GM19238 (cell line): Measurements from ENCODE around the gene SOBP.

Experiments
- DNase-seq: peaks from one replicate; pipeline ENCODE4 v3.0.0; 2011; ENCODE audit warnings: low spot score; ENCODE audit not compliant: insufficient read length

Gene SOBP

DNA sequence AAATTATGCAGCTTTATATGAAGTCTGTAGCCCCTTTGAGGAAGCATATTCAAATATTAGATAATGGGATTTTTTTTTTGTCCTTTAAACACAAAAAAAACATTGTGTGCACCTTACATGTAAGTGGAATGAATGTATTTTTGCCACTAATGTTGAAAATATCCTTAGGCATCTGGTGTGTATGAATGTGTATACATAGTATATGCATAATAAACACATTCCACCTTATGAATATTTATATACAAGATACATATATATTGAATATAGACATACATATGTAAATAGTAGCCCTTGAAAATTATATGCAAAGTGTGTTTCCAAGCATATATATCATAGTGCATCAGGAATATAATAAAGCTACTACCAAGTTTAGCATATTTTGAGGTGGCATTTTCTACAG lies 94.8 kb downstream of the SOBP start:
- no peak for DNase-seq

DNA sequence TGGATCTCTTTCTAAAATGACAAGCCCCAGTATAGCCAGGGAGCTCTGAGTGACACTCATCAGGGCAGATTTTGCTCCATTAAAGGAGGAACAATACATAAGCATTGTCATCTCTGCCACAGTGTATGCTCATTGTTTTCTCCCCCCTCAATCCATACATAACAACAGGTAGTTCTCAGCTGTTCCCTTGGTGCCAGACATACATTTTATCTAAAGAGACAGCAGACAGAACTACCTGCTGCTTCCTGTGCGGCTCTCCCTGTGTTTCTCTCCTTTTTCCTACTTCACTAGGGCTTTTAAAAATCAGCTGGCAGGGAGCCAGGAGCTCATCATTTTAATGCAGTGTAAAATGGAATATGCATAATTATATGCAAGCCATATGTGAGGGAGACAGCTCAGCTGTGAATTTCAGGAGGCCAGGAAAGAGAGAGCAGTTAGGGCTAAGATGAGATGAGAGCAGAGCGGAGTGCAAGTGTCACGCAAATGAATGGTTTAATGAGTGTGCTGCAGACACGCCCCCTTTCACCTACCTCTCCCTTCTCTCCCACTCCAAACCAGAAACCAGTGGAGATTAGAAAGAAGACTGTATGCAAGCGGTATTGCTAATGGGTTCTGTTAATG lies 96.0 kb downstream of the SOBP start:
- DNase-seq, result no peak

DNA sequence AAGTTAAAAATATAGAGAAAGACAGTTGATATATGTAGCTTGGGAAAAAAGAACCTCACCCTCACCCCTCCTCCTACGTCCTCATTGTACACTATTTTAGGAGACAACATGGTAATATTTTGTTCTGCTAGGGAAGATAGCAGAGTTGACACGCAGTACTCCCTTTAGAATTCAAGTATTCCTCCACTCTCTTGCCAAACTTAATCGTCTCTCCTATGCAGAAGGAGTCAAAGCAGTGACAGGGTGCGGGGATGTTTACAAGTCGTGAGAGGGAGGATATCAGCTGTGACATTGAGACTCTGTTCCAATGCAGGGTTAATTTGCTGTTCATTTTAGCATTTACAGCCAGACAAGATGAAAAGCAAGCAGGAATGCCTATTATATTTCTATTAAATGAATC lies 97.5 kb downstream of the SOBP start:
- no peak for DNase-seq

DNA sequence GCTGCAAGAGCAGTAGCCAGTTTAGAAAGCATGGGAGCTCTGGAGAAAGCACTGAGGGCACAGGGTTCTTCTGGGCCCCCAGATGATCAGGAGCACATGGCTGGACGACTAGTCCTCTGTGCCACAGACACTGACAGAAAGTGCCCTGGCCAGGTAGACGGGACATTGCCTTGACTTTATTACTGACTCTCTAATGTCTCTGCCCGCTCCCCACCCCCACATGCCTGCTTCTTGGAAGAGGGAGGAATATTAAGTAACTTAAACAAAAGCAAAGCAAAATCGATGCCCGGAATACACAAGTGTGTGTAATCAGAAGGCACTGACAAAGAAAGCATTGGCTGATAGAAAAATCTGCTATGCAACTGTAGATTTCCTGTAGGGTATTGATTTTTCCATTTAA lies 99.3 kb downstream of the SOBP start:
- DNase-seq, result no peak

DNA sequence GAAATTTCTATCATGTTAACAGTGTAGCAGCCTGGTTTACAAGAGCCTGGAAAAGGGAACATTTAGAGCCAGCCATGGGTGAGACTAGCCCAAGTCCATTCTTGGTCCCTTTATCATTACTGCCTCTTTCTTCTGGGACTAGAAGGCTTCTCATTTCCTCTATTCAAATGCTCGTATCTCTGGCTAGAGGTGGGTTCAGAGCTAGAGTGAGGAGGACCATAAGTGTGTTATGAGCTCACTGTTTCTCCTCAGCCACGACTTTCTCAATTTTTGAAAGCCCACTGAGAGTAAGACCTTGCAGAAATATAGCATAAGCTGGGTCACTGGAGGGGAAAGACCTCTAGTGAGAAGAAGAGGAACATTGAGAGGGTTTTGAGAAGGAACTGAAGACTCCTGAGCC lies 100.0 kb downstream of the SOBP start:
- DNase-seq, result no peak

DNA sequence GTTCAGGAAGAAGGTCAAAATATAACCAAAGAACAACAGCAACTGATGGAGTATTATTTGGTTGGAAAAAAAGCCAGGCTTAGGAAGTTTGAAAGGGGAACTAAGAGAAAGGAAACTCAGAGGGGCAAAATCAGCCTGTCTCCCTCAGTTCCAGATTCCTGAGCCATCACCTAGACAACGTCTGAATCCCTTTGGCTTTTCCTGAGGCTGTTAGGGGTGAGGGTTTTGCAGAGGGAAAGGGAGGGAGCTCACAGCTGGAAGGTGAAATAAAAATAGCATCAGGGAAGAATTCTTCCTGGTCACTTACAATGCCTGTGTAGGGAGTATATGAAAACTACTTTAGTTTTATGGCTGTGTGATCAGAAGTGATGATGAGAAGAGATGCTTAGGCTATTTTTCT lies 100.5 kb downstream of the SOBP start:
- DNase-seq, result no peak

DNA sequence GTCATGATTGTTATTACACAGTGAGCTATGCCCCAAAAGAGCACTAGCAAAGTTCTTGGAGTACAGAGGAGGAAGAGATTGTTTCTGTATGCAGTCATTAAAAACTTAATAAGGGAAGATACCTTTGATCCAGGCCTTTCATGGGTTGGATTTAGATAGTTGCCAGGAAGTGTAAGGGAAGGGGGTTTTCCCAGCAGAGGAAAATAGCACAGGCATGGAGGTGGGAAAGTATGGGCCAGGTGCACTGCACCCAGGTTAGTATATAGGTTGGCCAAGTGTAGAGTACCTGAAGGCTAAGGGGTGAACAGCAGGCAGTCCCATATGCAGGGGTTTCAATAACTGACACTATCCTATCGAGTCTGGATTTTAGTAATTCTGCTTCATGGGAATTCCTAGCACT lies 101.4 kb downstream of the SOBP start:
- no peak for DNase-seq

DNA sequence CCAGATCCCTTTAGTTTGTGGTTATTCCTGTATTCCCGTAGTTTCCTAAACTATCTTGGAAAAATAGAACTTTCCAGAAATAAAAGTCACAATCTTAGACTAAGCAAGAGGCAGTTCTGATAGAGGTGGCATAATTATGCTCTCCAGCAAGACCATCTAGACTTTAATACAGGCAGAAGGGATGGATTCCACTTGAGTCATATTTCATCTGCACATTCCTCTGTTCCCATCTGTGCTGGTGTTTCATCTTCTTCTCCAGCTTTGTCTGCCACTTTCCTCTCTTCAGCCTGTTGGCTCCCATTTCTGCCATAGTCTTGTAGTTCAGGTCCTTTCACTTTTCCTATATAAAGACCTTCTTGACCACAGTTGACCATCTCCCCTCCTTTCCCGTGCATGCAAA lies 102.9 kb downstream of the SOBP start:
- DNase-seq, result no peak

DNA sequence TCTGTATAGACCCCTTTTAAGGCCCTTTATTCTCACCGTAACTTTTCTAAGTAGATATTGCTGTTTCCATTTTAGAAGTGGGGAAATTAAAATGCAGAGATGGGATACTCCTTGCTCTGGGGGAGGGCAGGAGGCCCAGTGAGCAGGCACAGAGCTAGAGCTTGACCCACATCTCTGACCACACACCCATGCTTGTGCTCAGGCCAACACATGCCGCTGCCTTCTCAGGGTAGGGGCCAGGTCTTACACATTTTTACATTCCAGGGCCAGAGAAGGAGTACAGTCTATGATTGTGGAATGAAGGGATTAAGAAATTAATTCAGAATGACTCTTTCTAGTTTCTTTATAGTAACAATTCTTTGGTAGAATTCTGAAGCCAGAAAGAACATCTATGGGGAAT lies 104.8 kb downstream of the SOBP start:
- no peak for DNase-seq

DNA sequence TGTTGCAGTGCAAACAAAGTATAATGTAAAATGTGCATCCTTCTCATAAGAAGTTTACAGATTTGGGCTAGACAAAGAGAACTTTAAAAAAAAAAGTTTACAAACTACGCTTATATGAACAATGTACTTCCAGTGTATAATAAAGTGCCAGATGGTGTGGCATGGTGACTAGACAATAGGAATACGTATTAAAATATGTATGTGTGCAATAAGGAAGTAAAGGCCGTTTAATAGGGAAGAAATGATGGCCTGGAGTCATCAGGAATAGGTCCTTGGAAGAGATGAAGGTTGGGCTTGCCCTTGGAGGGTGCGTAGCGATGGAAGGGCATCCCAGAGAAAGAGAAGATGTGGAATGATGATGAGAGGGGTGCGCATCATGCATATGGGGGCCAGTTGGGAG lies 108.2 kb downstream of the SOBP start:
- DNase-seq, result no peak

DNA sequence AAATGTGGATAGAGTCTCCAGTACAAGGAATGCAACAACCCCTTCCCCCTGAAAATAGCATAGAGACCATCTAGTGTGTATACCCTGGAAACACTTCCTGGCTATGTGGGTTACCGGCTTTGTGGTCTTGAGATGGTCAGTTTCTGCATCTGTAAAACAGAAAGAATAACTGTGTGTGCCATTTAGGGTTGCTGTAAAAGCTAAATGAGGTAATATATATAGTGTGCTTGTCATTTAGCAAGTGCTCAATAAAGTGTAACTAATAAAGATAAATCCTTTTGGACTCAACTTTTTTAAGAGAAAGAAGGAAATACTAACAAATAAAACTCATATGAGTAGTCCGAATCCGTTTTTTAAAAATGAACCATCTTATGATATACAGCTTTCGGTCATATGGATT lies 109.1 kb downstream of the SOBP start:
- no peak for DNase-seq

DNA sequence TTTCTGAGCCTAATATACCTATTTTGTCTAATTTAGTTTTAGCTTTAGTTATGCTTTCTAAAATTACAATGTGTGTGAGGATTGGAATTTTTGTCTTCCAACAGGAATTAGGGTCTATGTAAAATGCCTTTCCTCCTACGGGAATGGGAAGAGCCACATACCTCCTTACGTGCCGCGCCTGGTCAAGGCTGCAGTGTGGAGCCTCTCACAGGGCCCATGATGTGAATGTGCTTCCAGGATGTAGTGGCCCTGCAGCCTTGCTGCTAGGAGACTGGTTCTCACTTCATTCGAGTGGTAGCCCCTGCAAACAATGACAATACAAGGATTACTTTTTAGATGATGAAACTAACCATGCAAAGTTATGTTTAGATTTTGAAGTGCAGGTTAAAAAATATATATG lies 110.2 kb downstream of the SOBP start:
- DNase-seq, result no peak

DNA sequence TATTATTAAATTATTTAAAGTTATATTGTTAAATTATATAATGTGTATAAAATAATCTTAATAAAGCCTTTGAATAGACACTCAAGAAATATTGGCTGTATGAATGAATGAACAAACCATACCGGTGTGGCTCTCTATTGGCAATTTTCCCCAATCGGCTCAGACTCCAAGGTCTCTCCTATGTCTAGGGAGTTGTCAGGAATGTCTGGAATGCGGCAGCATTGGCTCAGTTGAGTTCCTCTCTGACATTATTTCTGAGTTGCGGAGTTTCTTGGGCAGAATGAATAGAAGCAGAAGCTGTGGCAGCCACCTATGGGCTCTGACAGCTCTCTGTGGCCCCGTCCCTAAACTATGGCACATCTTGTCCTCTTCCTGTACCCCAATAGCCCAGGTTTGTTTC lies 111.0 kb downstream of the SOBP start:
- DNase-seq, result no peak

DNA sequence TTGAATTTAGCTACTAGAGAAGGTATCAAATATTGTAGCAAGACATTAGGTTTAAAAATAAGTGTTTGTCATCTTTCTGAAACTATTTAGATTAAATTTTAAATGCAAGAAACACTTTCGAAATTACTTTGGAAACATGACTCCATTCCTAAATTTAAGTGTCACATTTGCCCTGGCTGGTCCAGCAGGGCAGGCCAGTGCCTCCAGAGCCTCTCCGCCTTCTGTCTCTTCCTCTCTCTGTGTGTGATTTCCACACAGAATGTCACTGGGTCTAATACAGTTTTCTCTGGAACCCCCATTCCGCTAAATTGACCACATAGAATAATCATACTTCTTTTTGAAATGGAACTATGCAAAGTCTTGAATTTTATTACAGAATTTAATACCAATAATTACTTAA lies 111.5 kb downstream of the SOBP start:
- DNase-seq, result no peak

DNA sequence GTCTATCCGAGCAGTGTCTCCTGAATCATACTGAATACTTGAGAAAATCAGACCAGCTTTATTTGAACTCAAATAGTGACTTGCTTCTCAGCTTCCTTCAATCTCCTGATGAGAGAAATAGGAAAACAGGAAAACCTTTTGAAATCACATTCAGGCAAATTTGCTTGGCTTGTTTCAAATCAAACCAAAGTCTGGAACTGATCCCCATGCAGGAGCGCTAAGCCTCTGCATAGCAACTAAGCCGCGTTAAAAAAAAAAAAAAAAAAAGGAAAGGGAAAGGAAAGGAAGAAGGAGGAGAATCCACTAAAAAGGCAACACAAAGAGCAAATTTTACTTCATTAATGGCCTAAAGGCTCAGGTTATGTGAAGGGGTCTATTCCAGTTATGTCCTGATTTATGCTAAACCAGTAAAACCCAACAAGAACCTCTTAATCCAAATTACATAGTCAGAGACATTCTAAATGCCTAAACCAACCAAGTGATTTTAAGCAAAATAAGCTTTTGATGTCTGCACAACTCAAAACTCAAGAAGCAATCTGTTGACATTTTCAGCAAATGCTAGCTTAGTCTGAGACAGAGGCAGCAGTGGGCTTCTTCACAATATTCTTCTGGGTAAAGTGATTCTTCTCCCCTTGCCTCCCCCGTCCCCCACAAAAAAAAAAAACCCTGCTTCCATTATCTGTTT lies 112.5 kb downstream of the SOBP start:
- no peak for DNase-seq

DNA sequence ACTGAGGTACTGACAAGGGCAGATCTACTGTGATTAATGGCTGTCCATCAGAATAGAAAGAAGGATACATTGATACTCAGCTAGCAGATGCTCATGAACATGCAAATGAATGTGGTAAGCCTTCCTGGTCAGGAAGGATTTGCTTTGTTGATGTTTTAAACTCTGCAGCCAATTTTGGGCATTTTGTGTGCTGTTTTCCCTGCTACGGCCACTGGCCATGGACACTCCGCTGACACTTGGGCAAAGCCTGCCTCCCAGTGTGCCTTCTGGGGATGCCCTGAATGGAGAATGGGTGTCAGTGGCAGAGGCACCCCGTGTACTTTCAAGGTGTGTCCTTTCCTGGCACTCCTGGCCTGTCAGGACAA lies 113.1 kb downstream of the SOBP start:
- no peak for DNase-seq

DNA sequence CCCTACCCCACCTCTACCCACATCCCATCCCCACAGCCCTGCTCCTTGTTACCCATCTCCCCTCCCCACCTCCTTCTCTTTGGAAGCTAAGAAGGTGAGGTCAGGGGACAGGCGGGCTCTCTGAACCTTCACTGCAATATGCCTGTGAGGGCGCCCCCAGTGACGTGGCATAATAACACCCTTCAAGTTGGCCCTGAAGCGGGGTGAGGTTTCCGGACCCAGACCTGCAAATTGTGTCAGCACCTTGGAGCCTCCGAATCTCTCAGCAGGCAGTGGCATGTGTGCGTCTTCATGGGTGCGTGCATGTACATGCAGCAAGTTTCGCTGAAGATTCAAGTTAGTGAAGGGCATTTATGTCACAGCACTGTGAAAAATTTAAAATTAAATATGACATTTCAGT lies 114.6 kb downstream of the SOBP start:
- DNase-seq, result no peak

DNA sequence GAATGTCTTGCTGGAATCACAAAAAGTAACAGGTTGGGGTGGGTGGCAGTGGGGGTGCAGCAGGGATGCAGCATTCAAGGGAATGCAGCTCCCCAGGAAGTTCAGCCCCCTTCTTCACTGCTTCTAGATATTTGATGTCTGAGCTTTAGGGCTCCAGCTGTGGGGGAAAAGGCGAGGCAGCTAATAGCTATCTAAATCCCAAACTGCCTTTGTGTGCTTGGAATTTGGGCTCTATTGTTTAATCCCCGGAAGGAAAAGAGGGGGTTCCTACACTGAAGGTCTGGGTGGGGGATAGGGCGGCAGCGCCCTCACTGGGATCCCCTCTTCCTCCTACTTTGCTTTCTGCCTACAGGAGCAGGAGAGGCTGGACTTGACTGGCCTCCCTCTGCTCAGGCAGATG lies 116.5 kb downstream of the SOBP start:
- DNase-seq, result no peak

DNA sequence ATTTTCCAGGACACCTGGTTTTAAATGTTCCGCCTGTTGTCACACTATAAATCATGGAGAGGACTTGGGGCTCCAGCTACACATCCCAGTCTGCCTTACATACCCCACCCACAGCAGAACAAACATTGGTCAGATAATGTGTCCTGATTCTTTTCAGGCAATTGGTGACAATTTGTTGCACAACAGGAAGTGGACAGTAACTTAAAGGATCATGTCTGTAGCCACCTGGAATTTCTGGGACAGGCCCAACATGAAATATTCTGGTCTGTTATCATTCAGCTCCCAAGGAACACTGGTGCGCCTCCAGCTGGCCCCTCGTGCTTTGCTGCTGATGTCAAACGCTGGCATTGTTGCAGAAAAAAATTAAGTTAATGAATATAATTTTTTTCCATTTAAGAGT lies 117.2 kb downstream of the SOBP start:
- no peak for DNase-seq

DNA sequence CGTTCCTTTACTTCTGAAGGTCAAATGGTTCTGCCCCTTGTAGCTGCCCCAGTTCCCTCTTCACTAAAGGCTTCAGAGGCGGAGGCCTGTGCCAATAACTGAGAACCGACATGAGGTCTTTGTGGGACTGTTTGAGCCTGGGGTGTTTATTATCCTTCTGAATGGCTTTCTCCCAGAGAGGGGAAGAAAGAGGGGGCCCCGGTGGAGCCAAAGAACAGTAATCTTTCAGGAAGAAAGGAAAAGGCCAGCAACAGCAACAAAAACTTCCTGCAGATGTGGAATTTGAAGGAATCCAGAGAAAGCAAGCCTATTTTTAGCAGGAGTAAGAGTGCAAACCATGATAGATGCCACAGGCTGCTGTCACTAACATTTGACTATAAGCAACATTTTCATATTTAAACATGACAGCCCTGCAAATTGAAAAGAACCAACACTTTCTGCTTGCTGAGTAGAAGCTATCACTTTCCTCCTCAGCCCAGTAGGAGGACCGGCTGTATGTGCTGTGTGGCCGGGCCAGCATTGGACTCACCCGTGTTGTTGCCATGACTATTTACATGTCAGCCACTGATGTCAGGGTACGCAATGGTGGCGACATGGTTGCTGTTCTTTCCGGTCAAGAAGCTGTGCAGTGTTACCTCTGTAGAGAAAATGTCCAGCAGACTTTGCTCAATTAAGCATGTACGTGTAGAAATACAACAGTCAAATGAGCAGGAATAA lies 121.3 kb downstream of the SOBP start:
- DNase-seq, result no peak

DNA sequence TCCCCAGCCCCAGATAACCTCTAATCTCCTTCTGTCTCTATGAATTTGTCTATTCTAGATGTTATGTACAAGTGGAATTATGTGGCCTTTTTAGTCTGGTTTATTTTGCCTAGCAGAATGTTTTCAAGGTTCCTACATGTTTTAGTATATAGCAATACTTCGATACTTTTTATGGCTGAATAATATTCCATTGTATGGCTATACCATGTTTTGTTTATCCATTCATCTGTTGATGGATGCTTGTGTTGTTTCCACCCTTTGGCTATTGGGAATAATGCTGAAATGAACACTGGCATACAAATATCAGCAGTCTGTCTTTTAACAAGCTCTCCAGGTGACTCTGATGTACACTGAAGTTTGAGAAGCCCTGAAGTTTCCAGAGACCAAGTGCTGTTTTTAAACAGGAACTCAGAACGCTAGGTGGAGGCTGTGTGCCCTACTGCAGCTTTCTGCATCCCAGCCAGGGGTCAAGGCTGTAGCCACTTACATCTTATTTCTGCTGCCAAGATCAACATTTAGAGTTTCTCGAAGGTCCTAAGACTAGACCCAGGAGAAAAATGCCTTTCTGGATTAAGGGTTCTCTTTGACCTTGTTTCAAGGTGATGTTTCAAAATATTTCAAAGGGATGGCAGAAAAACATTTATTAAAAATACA lies 123.0 kb downstream of the SOBP start:
- no peak for DNase-seq

DNA sequence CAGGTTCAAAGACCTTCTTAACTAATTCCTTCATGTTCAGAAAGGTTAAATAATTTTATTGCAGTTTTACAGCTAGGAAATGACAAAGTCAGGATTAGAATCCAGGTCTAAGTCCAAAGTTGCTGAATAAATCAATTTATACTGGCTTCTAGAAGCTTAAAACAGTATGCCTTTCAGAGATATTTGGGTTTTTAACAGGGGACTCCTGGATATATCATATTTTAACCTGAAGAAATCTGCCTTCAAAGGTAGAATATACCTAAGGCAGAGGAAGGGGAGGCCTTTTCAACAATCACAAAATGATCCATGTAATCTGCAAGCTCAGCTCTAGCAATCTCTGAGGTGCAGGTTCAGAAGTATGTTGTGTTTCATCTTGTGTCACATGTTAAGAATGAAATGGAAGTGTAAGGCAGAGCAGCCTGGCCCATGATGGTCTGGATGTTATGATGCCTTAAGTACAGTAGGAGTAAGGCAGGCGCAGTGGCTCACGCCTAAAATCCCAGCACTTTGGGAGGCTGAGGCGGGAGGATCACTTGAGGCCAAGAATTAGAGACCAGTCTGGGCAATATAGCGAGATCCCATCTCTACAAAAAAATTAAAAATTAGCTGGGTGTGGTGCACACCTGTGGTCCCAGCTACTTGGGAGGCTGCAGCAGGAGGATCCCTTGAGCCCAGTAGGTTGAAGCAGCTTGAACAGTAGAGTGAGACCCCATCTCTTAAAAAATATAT lies 123.9 kb downstream of the SOBP start:
- no peak for DNase-seq
